Measurements from ENCODE around the gene HTT. TPM values are rescaled to one million over a fixed set of nuclear protein-coding genes. Genes with fewer than 3 reads are reported as not detected.

HTT gene
- total RNA-seq, 2 experiments from 2014 or later: 56.9 to 62.6 TPM

GRCh38 chr4:3115637-3116270 is 41.3 kb downstream of the HTT start:
- no peak for ATAC-seq (ENCODE audit: poor library complexity)
- ChIA-PET POLR2A (no interaction called here), CTCF (no interaction called here)
- no peaks in the 10 kb centered on the region for H3K27me3 Mint-ChIP-seq
- no peak overlapping the region for H3K4me3 ChIP-seq (ENCODE audit: low read length)
- no peak overlapping the region for H3K27ac ChIP-seq (ENCODE audit: low read depth in 1 of 2, low read length in 2 of 2)
- no peaks in the 10 kb centered on the region for H3K4me1 ChIP-seq (ENCODE audit: insufficient read depth, low read length)
- no peak overlapping the region for H3K27ac Mint-ChIP-seq
- H3K4me1 Mint-ChIP-seq (ENCODE audit: low read depth): no peaks in the 10 kb centered on the region
- TF ChIP-seq CTCF (IDR thresholded peaks at IDR 0.05): no peak
- no peak for DNase-seq
- peaks cover 100% of the 10 kb centered on the region for H3K36me3 Mint-ChIP-seq (ENCODE audit: low read depth)
- H3K36me3 ChIP-seq (ENCODE audit: insufficient read depth, low read length): peaks cover 73% of the 10 kb centered on the region
- no peak overlapping the region for H3K4me3 Mint-ChIP-seq
- H3K27me3 ChIP-seq (ENCODE audit: control insufficient read depth in 1 of 2, insufficient read depth in 2 of 2, low read length in 2 of 2): no peaks in the 10 kb centered on the region
- intact Hi-C loops (cut with DNase I, micrococcal nuclease): no loop called here
- no peaks in the 10 kb centered on the region for H3K9me3 Mint-ChIP-seq
- no peaks in the 10 kb centered on the region for H3K9me3 ChIP-seq (ENCODE audit: control insufficient read depth in 1 of 2, insufficient read depth in 1 of 2, low read length in 2 of 2)

GRCh38 chr4:3116955-3117354 is 42.5 kb downstream of the HTT start:
- ATAC-seq (ENCODE audit: poor library complexity): no peak
- Histone ChIP-seq H3K4me3 (ENCODE audit: low read length) (no peak overlapping the region), H3K4me1 (ENCODE audit: insufficient read depth, low read length) (peaks cover 3% of the 10 kb centered on the region), H3K9me3 (ENCODE audit: control insufficient read depth in 1 of 2, insufficient read depth in 1 of 2, low read length in 2 of 2) (no peaks in the 10 kb centered on the region), H3K27ac (ENCODE audit: low read depth in 1 of 2, low read length in 2 of 2) (no peak overlapping the region), H3K27me3 (ENCODE audit: control insufficient read depth in 1 of 2, insufficient read depth in 2 of 2, low read length in 2 of 2) (no peaks in the 10 kb centered on the region), H3K36me3 (ENCODE audit: insufficient read depth, low read length) (peaks cover 77% of the 10 kb centered on the region)
- intact Hi-C loops (cut with DNase I, micrococcal nuclease): no loop called here
- DNase-seq: no peak
- ChIA-PET POLR2A (no interaction called here), CTCF (interaction anchor here (1.0 kb wide), 1 partner anchor 10 kb away, joined by 3 read pairs; no protein-coding TSS in a partner anchor)
- H3K27me3 Mint-ChIP-seq: no peaks in the 10 kb centered on the region
- no peak overlapping the region for H3K4me3 Mint-ChIP-seq
- H3K4me1 Mint-ChIP-seq (ENCODE audit: low read depth): peaks cover 2% of the 10 kb centered on the region
- H3K27ac Mint-ChIP-seq: no peak overlapping the region
- TF ChIP-seq CTCF (IDR thresholded peaks at IDR 0.05): no peak
- H3K36me3 Mint-ChIP-seq (ENCODE audit: low read depth): peaks cover 96% of the 10 kb centered on the region
- H3K9me3 Mint-ChIP-seq: no peaks in the 10 kb centered on the region

GRCh38 chr4:3118312-3118711 is 43.8 kb downstream of the HTT start:
- ATAC-seq (ENCODE audit: poor library complexity) (no peak), DNase-seq (no peak)
- peaks cover 14% of the 10 kb centered on the region for H3K4me1 Mint-ChIP-seq (ENCODE audit: low read depth)
- H3K4me1 ChIP-seq (ENCODE audit: insufficient read depth, low read length): peaks cover 6% of the 10 kb centered on the region
- H3K27ac ChIP-seq (ENCODE audit: low read depth in 1 of 2, low read length in 2 of 2): no peak overlapping the region
- no peak overlapping the region for H3K4me3 ChIP-seq (ENCODE audit: low read length)
- H3K36me3 Mint-ChIP-seq (ENCODE audit: low read depth): peaks cover 94% of the 10 kb centered on the region
- peaks cover 76% of the 10 kb centered on the region for H3K36me3 ChIP-seq (ENCODE audit: insufficient read depth, low read length)
- intact Hi-C loops (cut with DNase I, micrococcal nuclease): no loop called here
- H3K27me3 ChIP-seq (ENCODE audit: control insufficient read depth in 1 of 2, insufficient read depth in 2 of 2, low read length in 2 of 2): no peaks in the 10 kb centered on the region
- no peaks in the 10 kb centered on the region for H3K9me3 Mint-ChIP-seq
- no peaks in the 10 kb centered on the region for H3K27me3 Mint-ChIP-seq
- no peak overlapping the region for H3K4me3 Mint-ChIP-seq
- CTCF ChIA-PET: interaction anchor here (0.6 kb wide), 1 partner anchor 896 kb away, joined by 3 read pairs; no protein-coding TSS in a partner anchor
- POLR2A ChIA-PET: no interaction called here
- no peaks in the 10 kb centered on the region for H3K9me3 ChIP-seq (ENCODE audit: control insufficient read depth in 1 of 2, insufficient read depth in 1 of 2, low read length in 2 of 2)
- TF ChIP-seq CTCF (IDR thresholded peaks at IDR 0.05): no peak
- no peak overlapping the region for H3K27ac Mint-ChIP-seq
